OCI-LY1 (cell line): ENCODE data around the gene PBX1.

ENCODE experiments used
- H2AFZ ChIP-seq: fragments of 200-600 bp; sonication (generic), shearing (Covaris generic); 2 replicates; pipeline ENCODE4 v1.6.0; 2014; ENCODE audit warnings: antibody characterized with exemption, mild to moderate bottlenecking, low read length
- H3F3A ChIP-seq: fragments of 200-600 bp; sonication (generic), shearing (Covaris generic); 2 replicates; pipeline ENCODE4 v1.6.0; 2014; ENCODE audit warnings: mild to moderate bottlenecking, antibody characterized with exemption, low read length, moderate library complexity; ENCODE audit not compliant: insufficient read depth
- H3K27ac ChIP-seq: fragments of 200-600 bp; sonication (generic); 2 replicates; pipeline ENCODE4 v1.5.1; 2014; ENCODE audit warnings: low read length, mixed run types, mild to moderate bottlenecking, low read depth; ENCODE audit not compliant: poor library complexity, severe bottlenecking
- H3K27me3 ChIP-seq: fragments of 200-600 bp; sonication (generic); 2 replicates; pipeline ENCODE4 v1.6.0; 2014; ENCODE audit warnings: antibody characterized with exemption, mild to moderate bottlenecking, low read length, moderate library complexity; ENCODE audit not compliant: insufficient read depth
- H3K36me3 ChIP-seq: fragments of 200-600 bp; sonication (generic); 2 replicates; pipeline ENCODE4 v1.6.1; 2014; ENCODE audit warnings: mild to moderate bottlenecking, antibody characterized with exemption, low read length, moderate library complexity, mixed read lengths; ENCODE audit not compliant: insufficient read depth
- H3K4me1 ChIP-seq: fragments of 200-600 bp; sonication (generic); 2 replicates; pipeline ENCODE4 v1.5.1; 2014; ENCODE audit warnings: mild to moderate bottlenecking, low read length, moderate library complexity; ENCODE audit not compliant: insufficient read depth, severe bottlenecking
- H3K4me2 ChIP-seq: fragments of 200-600 bp; sonication (generic), shearing (Covaris generic); 2 replicates; pipeline ENCODE4 v1.6.1; 2014; ENCODE audit warnings: low read length
- H3K4me3 ChIP-seq: fragments of 200-600 bp; sonication (generic); 2 replicates; pipeline ENCODE4 v1.5.1; 2014; ENCODE audit warnings: low read length, low read depth, mild to moderate bottlenecking, mixed read lengths; ENCODE audit not compliant: poor library complexity, severe bottlenecking
- H3K79me2 ChIP-seq: fragments of 200-600 bp; shearing (Covaris generic); 2 replicates; pipeline ENCODE4 v1.6.1; 2016; ENCODE audit warnings: mixed run types, low read length, mixed read lengths; ENCODE audit not compliant: insufficient read depth
- H3K9ac ChIP-seq: fragments of 200-600 bp; sonication (generic), shearing (Covaris generic); 2 replicates; pipeline ENCODE4 v1.6.1; 2014; ENCODE audit warnings: mild to moderate bottlenecking, low read length, mixed read lengths
- H3K9me2 ChIP-seq: fragments of 200-600 bp; sonication (generic), shearing (Covaris generic); 2 replicates; pipeline ENCODE4 v1.6.1; 2014; ENCODE audit warnings: low read depth, mild to moderate bottlenecking, low read length, mixed read lengths
- H3K9me3 ChIP-seq: fragments of 200-600 bp; shearing (Covaris generic); 2 replicates; pipeline ENCODE4 v1.6.1; 2014; ENCODE audit warnings: low read length, mixed read lengths
- H4K20me1 ChIP-seq: fragments of 200-600 bp; sonication (generic), shearing (Covaris generic); 2 replicates; pipeline ENCODE4 v1.6.0; 2016; ENCODE audit warnings: mild to moderate bottlenecking, low read length; ENCODE audit not compliant: insufficient read depth
- EZH2 ChIP-seq: fragments of 200-600 bp; sonication (generic), shearing (Covaris generic); IDR thresholded peaks from 2 replicates; pipeline ENCODE4 v1.8.0; 2017; ENCODE audit warnings: borderline replicate concordance, mixed run types, mild to moderate bottlenecking, antibody characterized with exemption, low read length, moderate library complexity, mixed read lengths
- TF ChIP-seq, protein P1 (sequence below): fragments of 200-600 bp; sonication (generic), shearing (Covaris generic); IDR thresholded peaks from 2 replicates; pipeline ENCODE4 v1.5.1; 2017; ENCODE audit warnings: mild to moderate bottlenecking, antibody characterized with exemption, low read length, moderate library complexity, mixed read lengths

The PBX1 gene

GRCh38 chr1:164575356-164575886 is 16.4 kb downstream of the PBX1 start:
- Histone ChIP-seq H3K9me3 (no peaks in the 10 kb centered on the region), H3K4me3 (no peak overlapping the region), H3K4me2 (no peak overlapping the region), H3K36me3 (no peaks in the 10 kb centered on the region), H3K79me2 (no peaks in the 10 kb centered on the region), H3K4me1 (no peaks in the 10 kb centered on the region), H3F3A (no peaks in the 10 kb centered on the region), H2AFZ (no peak overlapping the region), H3K9me2 (no peaks in the 10 kb centered on the region), H4K20me1 (no peaks in the 10 kb centered on the region), H3K27ac (no peak overlapping the region), H3K9ac (no peak overlapping the region), H3K27me3 (no peaks in the 10 kb centered on the region)
- TF ChIP-seq EZH2: no peak
- TF ChIP-seq, protein P1, sequence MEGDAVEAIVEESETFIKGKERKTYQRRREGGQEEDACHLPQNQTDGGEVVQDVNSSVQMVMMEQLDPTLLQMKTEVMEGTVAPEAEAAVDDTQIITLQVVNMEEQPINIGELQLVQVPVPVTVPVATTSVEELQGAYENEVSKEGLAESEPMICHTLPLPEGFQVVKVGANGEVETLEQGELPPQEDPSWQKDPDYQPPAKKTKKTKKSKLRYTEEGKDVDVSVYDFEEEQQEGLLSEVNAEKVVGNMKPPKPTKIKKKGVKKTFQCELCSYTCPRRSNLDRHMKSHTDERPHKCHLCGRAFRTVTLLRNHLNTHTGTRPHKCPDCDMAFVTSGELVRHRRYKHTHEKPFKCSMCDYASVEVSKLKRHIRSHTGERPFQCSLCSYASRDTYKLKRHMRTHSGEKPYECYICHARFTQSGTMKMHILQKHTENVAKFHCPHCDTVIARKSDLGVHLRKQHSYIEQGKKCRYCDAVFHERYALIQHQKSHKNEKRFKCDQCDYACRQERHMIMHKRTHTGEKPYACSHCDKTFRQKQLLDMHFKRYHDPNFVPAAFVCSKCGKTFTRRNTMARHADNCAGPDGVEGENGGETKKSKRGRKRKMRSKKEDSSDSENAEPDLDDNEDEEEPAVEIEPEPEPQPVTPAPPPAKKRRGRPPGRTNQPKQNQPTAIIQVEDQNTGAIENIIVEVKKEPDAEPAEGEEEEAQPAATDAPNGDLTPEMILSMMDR: no peak

DNA sequence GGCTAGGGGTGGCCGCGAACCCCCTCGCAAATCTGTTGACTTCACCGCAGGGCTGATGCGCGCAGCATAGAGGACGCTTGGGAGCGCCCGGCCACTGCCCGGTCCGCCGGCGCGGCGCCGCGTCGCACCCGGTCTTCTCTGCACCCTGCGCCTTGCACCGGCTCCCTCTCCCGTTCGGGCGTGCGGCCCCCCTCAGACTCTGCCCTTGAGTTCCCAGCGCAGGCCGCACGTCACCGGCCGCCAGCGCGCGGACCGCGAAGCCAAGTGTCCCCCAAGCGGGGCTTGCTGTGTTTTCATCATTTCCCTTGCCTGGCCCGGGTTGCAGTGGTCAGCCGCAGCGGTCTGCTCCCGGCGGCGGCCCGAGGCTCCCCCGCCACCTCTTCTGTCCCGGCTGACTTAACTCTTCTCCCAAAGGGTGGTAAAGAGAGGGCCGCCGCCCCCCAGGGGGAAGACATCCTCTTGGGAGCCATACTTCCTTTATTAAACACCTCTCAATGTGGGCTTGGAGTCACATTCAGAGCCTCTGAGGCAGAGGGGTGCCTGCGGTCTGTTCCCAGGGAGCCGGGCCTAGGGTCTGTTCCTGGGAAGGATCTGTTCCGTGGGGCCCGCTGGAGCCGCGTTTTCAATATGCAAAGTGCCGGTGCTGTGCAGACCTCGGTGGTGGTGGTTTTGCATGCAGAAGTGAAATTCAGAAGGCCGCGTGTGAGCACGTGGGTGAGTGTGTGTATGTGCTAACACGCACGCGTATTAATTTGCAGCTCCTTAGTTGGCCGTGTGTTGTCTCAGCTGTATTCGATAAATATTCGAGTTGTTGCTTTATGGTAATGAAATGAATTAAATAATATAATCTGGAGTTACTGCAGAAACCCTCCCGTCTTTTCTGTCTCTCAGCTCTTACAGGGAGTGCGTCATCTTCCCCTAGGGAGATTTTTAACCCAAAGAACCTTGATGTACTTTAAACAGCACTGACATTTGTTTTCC is 17.6 kb downstream of the PBX1 start:
- H3K4me3 ChIP-seq: no peak overlapping the region
- H3F3A ChIP-seq: no peaks in the 10 kb centered on the region
- no peaks in the 10 kb centered on the region for H3K9me3 ChIP-seq
- no peak overlapping the region for H2AFZ ChIP-seq
- no peaks in the 10 kb centered on the region for H3K36me3 ChIP-seq
- H3K4me1 ChIP-seq: no peaks in the 10 kb centered on the region
- no peak overlapping the region for H3K27ac ChIP-seq
- H3K9me2 ChIP-seq: no peaks in the 10 kb centered on the region
- H3K79me2 ChIP-seq: no peaks in the 10 kb centered on the region
- no peak overlapping the region for H3K9ac ChIP-seq
- H4K20me1 ChIP-seq: no peaks in the 10 kb centered on the region
- TF ChIP-seq, protein P1: no peak
- TF ChIP-seq EZH2: no peak
- no peak overlapping the region for H3K4me2 ChIP-seq
- no peaks in the 10 kb centered on the region for H3K27me3 ChIP-seq

- no peaks in the 10 kb centered on the region for H3K27me3 ChIP-seq
- H3K27ac ChIP-seq: no peak overlapping the region
- no peaks in the 10 kb centered on the region for H3K4me1 ChIP-seq
- no peaks in the 10 kb centered on the region for H3K79me2 ChIP-seq
- no peak overlapping the region for H3K4me2 ChIP-seq
- H3K4me3 ChIP-seq: no peak overlapping the region
- H3K9me3 ChIP-seq: no peaks in the 10 kb centered on the region
- no peaks in the 10 kb centered on the region for H3F3A ChIP-seq
- no peak overlapping the region for H3K9ac ChIP-seq
- no peaks in the 10 kb centered on the region for H3K36me3 ChIP-seq
- no peaks in the 10 kb centered on the region for H4K20me1 ChIP-seq
- H2AFZ ChIP-seq: no peak overlapping the region
- no peak for TF ChIP-seq EZH2
- TF ChIP-seq, protein P1: no peak
- H3K9me2 ChIP-seq: no peaks in the 10 kb centered on the region
These were observed 18.3 kb downstream of the PBX1 start for GRCh38 chr1:164577291-164577690.
